HepG2 (cell line): ENCODE results near the gene PAM16. TPM values are rescaled to one million over a fixed set of nuclear protein-coding genes. Genes with fewer than 3 reads are reported as not detected.

Experiments
- ARNTL ChIP-seq: sonication (generic); formaldehyde crosslinking; IDR thresholded peaks from 2 replicates; pipeline ENCODE4 v1.4.0; 2020; ENCODE audit warnings: mild to moderate bottlenecking, missing genetic modification reagents
- GATAD2A ChIP-seq: IDR thresholded peaks from 2 replicates; pipeline ENCODE4 v1.6.1; 2016
- GTF3A ChIP-seq: sonication (generic); formaldehyde crosslinking; conservative IDR thresholded peaks from 2 replicates; pipeline ENCODE4 v1.4.0; 2020; ENCODE audit warnings: mild to moderate bottlenecking, missing genetic modification reagents
- HDAC1 ChIP-seq: sonication (generic); formaldehyde crosslinking; IDR thresholded peaks from 2 replicates; pipeline ENCODE4 v1.5.1; 2020; ENCODE audit warnings: mild to moderate bottlenecking, missing genetic modification reagents
- HNF1A ChIP-seq, 2 experiments: sonication (generic) in 1 of 2; formaldehyde crosslinking in 1 of 2; IDR thresholded peaks; 2 replicates each; pipeline versions ENCODE4 v1.4.0 to v1.6.1; 2016 to 2020; ENCODE audit warnings: borderline replicate concordance in 1 of 2, low read depth in 1 of 2, mild to moderate bottlenecking in 1 of 2, missing genetic modification reagents in 1 of 2
- HOXA5 ChIP-seq: sonication (generic); formaldehyde crosslinking; IDR thresholded peaks from 2 replicates; pipeline ENCODE4 v1.4.0; 2020; ENCODE audit warnings: missing genetic modification reagents
- HOXD1 ChIP-seq: sonication (generic); formaldehyde crosslinking; IDR thresholded peaks from 2 replicates; pipeline ENCODE4 v1.5.0; 2020; ENCODE audit warnings: missing genetic modification reagents
- MIXL1 ChIP-seq: IDR thresholded peaks from 2 replicates; pipeline ENCODE4 v1.6.1; 2016
- NCOA1 ChIP-seq: sonication (generic); formaldehyde crosslinking; IDR thresholded peaks from 2 replicates; pipeline ENCODE4 v1.9.0; 2021; ENCODE audit warnings: missing genetic modification reagents
- RORA ChIP-seq: sonication (generic); formaldehyde crosslinking; IDR thresholded peaks from 2 replicates; pipeline ENCODE4 v1.5.0; 2020; ENCODE audit warnings: mild to moderate bottlenecking, missing genetic modification reagents, moderate library complexity
- XRCC5 ChIP-seq: fragments of 200-400 bp; formaldehyde crosslinking; optimal IDR thresholded peaks from 2 replicates; pipeline ENCODE3; 2017; ENCODE audit warnings: mild to moderate bottlenecking, low read length
- ZFP90 ChIP-seq: sonication (generic); formaldehyde crosslinking; IDR thresholded peaks from 2 replicates; pipeline ENCODE4 v1.8.0; 2022; ENCODE audit warnings: missing genetic modification reagents, mild to moderate bottlenecking, inconsistent platforms, borderline replicate concordance
- ZNF10 ChIP-seq: sonication (generic); formaldehyde crosslinking; IDR thresholded peaks from 2 replicates; pipeline ENCODE4 v1.4.0; 2020; ENCODE audit warnings: mild to moderate bottlenecking, low read depth, missing genetic modification reagents, borderline replicate concordance
- ZNF460 ChIP-seq: sonication (generic); formaldehyde crosslinking; IDR thresholded peaks from 2 replicates; pipeline ENCODE4 v1.5.1; 2020; ENCODE audit warnings: missing genetic modification reagents, mild to moderate bottlenecking, borderline replicate concordance
- ZNF580 ChIP-seq: IDR thresholded peaks from 2 replicates; pipeline ENCODE4 v1.6.1; 2016; ENCODE audit warnings: low read depth, borderline replicate concordance
- polyA plus RNA-seq, 8 experiments: library from polyadenylated mRNA; depleted of rRNA in 3 of 8; stranded (reverse) in 7 of 8; unstranded in 1 of 8; fragments of >200 nt; fragmentation: Illumina TruSeq in 4 of 8; extraction: Trizol in 4 of 8; gene quantifications; 2 replicates each; pipeline versions ENCODE4 v1.2.1 to v1.2.3, GENCODE V29; 2011 to 2016; ENCODE audit warnings: low read depth in 4 of 8, missing spikeins in 1 of 8, mixed read lengths in 1 of 8; ENCODE audit not compliant: insufficient read depth in 1 of 8
- total RNA-seq, 5 experiments: library from RNA; depleted of rRNA; stranded (reverse); fragments of >200 nt; fragmentation: Illumina TruSeq; extraction: Trizol; gene quantifications; 2 replicates each; pipeline ENCODE4 v1.2.3, GENCODE V29; 2016; ENCODE audit warnings: low read depth in 1 of 5
- TF ChIP-seq, protein P1 (sequence below): sonication (generic); formaldehyde crosslinking; IDR thresholded peaks from 2 replicates; pipeline ENCODE4 v1.5.1; 2020; ENCODE audit warnings: mild to moderate bottlenecking, missing genetic modification reagents, borderline replicate concordance
- TF ChIP-seq, protein P2 (sequence below): IDR thresholded peaks from 2 replicates; pipeline ENCODE4 v1.6.1; 2016; ENCODE audit warnings: mild to moderate bottlenecking
- TF ChIP-seq, protein P3 (sequence below): sonication (generic); formaldehyde crosslinking; IDR thresholded peaks from 2 replicates; pipeline ENCODE4 v1.4.0; 2020; ENCODE audit warnings: missing genetic modification reagents, low read depth, mild to moderate bottlenecking, borderline replicate concordance

PAM16 gene
- total and polyA plus RNA-seq, 2 of the 13 experiments (the other 11 are each of a cell fraction or from before 2014, with no cell fraction given), result 51.5 to 51.8 TPM

- TF ChIP-seq HNF1A (IDR thresholded peaks at IDR 0.05; ENCODE audit: low read depth) (peak; percentile 94), HNF1A (CRISPR knock-in tag; IDR thresholded peaks at IDR 0.05; ENCODE audit: borderline replicate concordance) (peak; percentile 98), ZNF580 (CRISPR knock-in tag) (peak; percentile 64; the same call in 1 of the 2 replicates), ZFP90 (CRISPR knock-in tag) (peak; percentile 55; the same call in 1 of the 2 replicates), XRCC5 (peak; percentile 78), HOXD1 (CRISPR knock-in tag) (no peak), ZNF10 (CRISPR knock-in tag) (no peak), MIXL1 (CRISPR knock-in tag) (0 out of 2 replicates have a peak, but pooled peaks have one; percentile 51), ARNTL (CRISPR knock-in tag) (0 out of 2 replicates have a peak, but pooled peaks have one; percentile 17), HDAC1 (CRISPR knock-in tag) (no peak), GATAD2A (CRISPR knock-in tag) (peak; percentile 62), ZNF460 (no peak), GTF3A (CRISPR knock-in tag) (0 out of 2 replicates have a peak, but pooled peaks have one; percentile 74), HOXA5 (CRISPR knock-in tag) (peak; percentile 78), RORA (no peak), NCOA1 (CRISPR knock-in tag) (0 out of 2 replicates have a peak, but pooled peaks have one; percentile 71)
- TF ChIP-seq, protein P1, sequence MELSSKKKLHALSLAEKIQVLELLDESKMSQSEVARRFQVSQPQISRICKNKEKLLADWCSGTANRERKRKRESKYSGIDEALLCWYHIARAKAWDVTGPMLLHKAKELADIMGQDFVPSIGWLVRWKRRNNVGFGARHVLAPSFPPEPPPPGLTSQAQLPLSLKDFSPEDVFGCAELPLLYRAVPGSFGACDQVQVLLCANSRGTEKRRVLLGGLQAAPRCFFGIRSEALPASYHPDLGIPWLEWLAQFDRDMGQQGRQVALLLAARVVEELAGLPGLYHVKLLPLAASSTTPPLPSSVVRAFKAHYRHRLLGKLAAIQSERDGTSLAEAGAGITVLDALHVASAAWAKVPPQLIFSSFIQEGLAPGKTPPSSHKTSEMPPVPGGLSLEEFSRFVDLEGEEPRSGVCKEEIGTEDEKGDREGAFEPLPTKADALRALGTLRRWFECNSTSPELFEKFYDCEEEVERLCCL, result no peak
- TF ChIP-seq, protein P2, sequence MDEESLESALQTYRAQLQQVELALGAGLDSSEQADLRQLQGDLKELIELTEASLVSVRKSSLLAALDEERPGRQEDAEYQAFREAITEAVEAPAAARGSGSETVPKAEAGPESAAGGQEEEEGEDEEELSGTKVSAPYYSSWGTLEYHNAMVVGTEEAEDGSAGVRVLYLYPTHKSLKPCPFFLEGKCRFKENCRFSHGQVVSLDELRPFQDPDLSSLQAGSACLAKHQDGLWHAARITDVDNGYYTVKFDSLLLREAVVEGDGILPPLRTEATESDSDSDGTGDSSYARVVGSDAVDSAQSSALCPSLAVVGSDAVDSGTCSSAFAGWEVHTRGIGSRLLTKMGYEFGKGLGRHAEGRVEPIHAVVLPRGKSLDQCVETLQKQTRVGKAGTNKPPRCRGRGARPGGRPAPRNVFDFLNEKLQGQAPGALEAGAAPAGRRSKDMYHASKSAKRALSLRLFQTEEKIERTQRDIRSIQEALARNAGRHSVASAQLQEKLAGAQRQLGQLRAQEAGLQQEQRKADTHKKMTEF (CRISPR knock-in tag), result peak; percentile 62
- TF ChIP-seq, protein P3, sequence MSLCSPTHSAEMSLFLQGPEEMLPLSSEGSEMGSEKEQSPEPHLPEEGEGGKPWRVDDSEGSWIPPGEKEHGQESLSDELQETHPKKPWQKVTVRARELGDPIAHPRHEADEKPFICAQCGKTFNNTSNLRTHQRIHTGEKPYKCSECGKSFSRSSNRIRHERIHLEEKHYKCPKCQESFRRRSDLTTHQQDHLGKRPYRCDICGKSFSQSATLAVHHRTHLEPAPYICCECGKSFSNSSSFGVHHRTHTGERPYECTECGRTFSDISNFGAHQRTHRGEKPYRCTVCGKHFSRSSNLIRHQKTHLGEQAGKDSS, result peak; percentile 61; the same call in 1 of the 2 replicates
Observed at GRCh38 chr16:4313563-4314531, 37.3 kb downstream of the PAM16 start (continued).
